Hepatocyte (in vitro differentiated cells): ENCODE data around the gene ALK.

Source experiments
- CTCF ChIP-seq: fragments of 200-600 bp; sonication (generic); IDR thresholded peaks from 2 replicates; pipeline ENCODE4 v1.5.1; 2016; ENCODE audit warnings: antibody characterized with exemption, mild to moderate bottlenecking; ENCODE audit not compliant: poor library complexity
- EZH2phosphoT487 ChIP-seq: fragments of 200-600 bp; sonication (generic); IDR thresholded peaks from one replicate; pipeline ENCODE4 v1.6.1; 2018; ENCODE audit warnings: antibody characterized with exemption, mild to moderate bottlenecking, low read depth, moderate library complexity; ENCODE audit not compliant: unreplicated experiment, severe bottlenecking

DNA sequence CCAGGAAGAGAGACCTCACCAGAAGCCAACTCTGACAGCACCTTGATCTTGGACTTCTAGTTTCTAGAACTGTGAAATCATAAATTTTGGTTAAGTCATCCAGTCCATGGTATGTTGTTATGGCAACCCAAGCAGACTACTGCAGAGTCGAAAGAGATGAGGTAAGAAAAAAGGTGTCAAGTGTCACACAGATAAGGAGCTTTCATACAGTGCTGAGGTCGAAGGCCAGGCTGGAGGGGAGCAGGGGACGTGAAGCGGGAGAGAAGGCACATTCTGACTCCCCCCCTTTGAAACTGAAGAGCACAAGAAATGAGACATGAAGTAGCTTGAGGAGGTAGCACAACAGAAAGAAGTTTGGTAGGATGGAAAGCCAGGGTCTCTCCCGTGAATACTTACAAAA is 110.4 kb downstream of the ALK start:
- TF ChIP-seq CTCF, result no peak
- TF ChIP-seq EZH2phosphoT487, result no peak
